Activated T-cell treated with anti-CD3 and anti-CD28 coated beads, Interleukin-2, amount 50 U/mL, for 48 hours (primary cell): ENCODE measurements around the gene CHERP.
A peak's percentile ranks its signal among the peaks of the same experiment; 100 is the strongest.
"Not testable (repeated sequence)": the region's sequence is repeated elsewhere in the genome, so short reads cannot be mapped to it uniquely, and the experiment has no call there.

Source experiments
- DNase-seq, 2 experiments: peaks; one replicate each; pipeline ENCODE4 v3.0.0-alpha.2; 2020

The CHERP gene

DNA sequence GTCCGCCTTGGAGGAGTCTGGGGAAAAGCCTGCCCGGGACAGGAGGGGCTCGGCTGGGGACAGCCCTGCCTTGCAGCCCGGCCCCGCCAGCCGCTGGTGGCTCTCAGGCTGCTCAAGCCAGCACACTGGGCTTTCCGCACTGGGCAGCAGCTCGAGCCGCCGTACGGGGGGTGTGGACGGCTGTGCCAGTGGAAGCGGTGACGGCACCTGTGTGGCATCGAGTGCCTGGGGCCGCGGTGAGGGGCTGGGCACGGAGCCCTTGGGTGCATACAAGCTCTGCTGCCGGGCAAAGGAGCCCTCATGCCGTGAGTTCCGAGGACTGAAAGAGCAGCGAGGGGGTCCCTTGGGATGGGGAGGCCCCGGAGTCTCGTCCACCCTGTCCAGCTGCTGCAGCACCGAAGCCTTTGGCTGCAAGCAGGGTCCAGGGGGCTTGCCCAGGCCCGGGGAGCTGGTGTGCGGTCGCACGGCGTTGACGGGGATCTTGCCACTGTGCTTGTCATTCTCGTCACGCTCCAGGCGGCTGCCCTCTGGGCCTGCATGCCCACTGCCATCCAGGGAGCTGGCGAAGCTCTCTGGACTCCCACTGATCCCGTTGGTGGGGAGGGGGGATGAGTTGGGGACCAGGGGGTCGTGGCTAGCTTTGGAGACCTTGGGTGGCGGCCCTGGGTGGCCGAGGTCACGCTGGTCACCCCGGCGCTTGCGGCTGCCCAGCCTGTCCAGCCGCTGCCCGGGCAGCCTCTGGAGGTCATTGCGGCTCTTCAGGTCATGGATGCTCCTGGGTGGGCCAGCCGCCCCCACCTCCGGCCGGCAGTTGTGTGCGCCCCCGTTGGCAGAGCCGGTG, 34.7 kb upstream of the CHERP start:
- DNase-seq, result no peak

DNA sequence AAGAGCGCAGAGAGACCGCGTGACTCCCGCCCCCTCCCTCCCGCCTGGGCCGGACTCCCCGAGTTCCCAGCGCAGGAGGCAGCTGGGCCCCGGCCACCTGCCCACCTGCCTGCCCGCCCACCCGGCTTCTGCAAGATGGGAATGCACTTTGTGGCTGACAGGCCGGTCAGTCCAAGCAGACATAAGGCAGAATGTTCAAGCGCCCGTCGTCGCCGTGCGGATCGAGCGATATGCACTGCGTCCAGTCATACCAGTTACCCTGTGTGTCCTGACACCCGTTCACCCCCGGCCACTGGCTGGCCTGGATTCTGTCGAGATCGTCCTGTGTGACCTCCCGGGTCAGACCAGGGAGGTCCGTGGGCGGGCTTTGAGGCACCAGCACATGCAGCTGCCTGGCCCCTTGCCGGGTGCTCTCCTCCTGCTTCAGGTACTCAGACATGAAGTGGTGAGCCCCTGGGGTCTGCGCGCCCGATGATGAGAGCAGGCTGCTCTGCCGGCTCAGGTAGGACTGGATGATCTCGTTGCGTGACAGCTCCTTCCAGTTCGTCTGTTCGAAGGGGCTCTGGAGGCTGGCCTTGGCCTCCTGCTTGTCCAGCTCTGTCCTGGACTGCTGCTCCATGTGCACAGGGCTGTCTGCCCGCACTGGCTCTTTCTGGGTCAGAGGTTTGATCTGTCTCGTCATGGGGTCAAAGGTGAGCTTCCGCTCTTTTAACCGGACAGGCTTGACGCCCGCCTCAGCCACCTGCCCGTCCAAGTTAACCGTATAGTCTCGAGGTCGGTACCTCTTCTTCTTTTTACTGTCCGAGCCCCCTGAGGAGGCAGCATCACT, 33.8 kb upstream of the CHERP start:
- no peak for DNase-seq

DNA sequence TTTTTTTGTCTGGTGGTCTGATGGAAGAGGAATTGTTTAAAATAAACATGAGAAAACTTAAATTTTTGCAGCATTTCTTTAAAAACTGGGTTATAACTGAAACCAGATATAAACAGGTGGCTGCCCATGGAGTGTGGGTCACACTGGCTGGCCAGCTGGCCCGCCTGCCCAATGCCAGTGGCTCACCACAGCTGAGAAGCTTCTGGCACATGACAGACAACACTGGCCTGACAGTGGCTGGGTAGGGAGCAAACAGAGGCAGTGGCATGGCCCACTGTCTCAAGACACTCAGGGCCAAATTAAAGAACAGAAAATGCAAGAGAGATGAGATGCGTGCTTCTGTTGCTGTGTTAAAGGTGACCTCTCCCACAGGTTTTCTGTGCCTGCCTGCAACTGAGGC, 33.0 kb upstream of the CHERP start:
- DNase-seq, result no peak

DNA sequence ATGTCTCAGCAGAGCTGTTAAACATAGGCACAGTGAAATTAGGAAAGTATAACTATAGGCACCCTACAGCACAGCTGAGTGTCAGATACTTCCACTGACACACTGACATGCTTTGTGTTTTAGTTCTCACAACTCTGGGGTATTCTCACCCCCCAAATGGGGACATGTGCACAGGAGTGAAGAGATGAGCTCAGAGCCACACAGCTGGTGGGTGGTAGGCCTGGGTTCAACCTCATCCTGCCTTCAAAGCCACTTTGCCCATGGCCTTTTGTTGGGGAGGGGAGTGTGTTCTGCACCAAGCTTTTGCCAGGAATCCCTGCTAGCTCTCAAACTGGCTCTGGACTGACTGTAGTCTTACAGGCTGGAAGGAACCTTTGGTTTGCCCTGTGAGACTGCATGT, 31.7 kb upstream of the CHERP start:
- no peak for DNase-seq

DNA sequence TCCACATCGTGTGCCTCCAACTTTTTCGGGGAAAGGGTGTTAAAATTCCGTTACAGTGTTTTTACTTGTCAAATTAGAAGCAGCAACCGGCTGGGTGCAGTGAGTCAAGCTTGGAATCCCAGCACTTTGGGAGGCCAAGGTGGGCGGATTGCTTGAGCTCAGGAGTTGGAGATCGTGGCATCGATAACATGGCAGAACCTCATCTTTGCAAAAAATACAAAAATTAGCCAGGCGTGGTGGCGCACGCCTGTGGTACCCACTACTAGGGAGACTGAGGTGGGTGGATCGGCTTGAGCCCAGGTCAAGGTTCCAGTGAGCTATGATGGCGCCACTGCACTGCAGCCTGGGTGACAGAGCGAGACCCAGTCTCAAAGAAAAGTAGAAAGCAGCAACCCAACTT, 31.1 kb upstream of the CHERP start:
- no peak for DNase-seq

DNA sequence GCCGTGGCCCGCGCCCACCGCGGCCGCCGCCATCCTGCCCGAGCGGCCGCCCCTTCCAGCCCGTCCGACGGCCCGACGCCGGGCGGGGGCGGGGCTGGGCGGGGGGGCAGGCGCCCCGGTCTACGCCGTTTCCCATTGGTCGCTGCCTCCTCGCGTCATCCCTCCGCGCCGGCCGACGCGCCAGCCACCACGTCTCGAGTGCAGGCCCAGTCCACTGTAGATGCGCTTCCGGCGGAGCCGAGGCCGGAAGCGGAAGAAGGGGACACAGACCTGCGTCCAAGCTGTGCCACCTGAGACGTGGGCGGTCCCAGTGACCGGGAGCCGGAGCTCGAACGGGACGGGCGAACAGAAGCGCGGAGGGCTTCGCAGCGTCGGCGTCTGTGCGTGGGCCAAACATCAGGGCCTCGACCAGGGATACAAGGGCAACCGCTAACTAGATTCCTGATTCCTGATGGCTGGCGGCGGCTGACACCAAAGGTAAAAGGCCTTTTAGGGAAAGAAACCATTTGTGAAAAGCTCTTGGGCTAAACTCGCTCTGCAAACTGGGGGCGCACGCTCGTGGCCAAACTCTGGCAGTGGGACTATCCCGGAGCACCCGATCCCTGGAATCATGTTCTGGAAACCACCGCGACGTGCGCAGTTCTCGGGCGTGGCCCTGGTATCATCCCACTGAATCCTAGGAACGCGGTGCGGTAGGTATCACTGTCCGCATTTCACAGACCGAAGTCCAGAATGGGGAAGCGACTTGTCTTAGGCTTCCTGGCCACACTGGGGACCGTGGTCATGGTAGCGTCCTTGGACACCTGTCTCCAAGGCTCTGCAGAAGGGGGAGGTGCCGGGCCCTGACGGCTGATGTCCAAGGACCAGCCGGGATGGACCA, 30.3 kb upstream of the CHERP start, which contains the start of gene SLC35E1:
Gene SLC35E1 (minus strand): TSS at position 84 of the 880 bp plus-strand sequence. CDS start 51 bp downstream, at position 33.
- peak; percentile 93 to 95 for DNase-seq

DNA sequence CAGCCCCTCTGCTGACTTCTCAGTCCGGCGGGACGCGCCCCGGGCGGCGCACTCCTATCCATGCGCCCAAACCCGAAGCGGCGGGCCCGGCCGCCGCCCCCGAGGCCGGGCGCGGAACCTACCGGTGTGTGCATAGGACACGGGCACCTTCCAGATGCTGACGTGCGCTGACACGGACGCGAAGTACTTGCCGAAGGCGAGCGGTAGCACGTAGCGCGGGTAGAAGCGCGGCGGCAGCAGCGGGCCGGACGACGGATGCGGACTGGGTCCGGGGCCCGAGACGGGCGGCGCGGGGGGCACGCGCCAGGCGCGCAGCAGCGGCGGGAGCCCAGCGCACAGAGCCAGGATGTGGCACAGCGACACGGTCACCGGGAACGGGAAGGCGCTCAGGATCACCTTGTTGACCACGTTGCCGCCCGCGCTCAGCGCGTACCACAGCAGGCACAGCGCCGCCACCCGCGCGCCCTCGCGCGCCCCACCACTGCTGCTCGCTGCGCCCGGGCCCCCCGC, 29.6 kb upstream of the CHERP start:
- DNase-seq, result peak in 1 of 2 experiments; percentile 55

DNA sequence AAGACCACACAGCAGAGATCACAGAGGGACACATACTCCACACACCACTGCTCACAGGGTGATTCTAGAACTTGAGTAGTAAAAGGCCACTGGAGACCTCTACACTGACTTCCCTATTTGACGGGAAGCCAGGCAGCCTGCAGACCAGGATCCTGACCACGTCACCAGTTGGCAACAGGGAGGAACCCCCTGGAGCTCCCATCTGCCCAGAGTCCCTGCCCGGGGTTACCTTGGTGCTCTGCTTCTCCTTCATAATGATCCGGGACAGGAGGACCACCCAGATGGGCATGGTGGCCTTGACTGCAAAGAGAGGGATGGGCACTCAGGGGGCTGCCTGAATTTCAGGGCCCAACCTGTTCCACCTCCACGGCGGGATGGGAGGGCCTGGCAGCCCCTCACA, 29.0 kb upstream of the CHERP start:
- no peak for DNase-seq

DNA sequence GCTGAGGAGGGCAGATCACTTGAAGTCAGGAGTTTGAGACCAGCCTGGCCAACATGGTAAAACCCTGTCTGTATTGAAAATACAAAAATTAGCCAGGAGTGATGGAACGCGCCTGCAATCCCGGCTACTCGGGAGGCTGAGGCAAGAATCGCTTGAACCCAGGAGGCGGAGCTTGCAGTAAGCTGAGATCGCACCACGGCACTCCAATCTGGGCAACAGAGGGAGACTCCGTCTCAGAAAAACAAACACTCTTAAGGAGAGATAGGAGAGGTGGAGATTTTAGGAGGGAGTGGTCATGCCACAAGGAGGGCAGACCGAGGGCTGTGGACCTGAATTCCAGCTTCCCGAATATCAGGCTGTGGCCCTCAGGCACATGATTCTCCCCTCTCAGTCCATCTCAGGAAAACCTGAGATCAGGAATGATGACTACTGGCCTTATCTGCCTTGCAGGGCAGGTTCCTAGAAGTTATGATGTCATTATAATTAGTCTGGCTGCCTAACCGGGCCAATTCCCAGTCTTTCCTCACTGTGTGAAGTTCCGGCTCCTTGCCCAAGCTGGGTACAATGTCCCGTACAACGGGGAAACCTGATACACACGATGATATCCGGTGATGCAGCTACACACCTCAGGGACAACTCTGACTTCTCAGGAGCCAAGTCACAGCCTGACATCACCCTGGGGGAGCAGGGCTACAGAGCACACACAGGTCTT, 27.5 kb upstream of the CHERP start:
- no peak for DNase-seq

DNA sequence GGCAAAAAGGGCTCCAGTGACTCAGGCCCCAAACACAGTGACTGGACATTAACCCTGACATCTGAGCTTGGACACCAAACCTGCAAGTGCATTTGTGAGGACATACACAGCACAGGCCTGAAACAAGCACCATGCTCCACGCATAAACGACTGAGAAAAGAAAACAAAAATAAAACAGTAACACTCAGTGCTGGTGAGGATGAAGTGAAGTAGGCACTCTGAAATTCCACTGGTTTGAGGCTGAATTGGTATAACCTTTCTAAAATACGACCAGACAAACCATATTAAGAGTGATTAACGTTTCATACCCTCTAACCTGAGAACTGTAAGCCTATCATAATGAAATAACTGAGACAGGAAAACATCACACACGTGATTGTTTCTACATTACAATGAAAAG, 24.5 kb upstream of the CHERP start:
- no peak for DNase-seq

DNA sequence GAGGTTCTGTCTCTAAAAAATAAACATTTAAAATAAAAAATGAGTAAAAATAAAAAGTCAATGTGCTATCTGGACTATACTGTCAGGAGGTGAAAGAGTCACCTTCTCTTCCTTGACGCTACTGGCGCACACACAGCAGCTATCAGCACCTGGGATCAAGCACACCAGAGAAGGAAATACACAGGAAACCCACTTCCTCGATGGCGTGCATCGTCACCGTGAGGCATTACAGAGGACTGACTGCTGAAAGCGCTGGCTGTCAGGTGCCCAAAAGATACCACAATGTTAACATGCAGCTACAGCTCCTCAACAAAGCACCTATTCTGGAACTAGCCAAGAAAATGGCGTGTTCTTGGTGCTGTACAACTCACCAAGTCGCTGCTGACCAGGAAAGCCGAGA, 23.9 kb upstream of the CHERP start:
- DNase-seq, result peak; percentile 65 to 70

DNA sequence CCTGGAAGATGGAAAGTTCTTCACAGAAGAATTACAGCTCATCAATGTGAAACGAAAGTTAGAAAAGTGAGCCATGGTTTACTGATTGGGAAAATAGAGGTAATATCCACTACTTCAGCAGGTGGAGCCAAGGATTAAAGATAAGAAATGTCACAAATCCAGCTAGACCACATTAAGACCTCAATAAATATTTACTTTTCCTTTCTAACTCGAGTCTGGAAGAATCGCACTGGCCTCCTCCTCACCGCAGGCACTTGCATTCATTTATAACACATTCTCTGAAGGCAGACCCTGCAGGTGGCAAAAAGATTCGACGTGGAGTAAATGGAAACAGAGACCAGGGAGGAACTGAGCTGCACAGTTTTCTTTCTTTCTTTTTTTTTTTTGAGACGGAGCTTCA, 22.6 kb upstream of the CHERP start:
- no peak for DNase-seq

DNA sequence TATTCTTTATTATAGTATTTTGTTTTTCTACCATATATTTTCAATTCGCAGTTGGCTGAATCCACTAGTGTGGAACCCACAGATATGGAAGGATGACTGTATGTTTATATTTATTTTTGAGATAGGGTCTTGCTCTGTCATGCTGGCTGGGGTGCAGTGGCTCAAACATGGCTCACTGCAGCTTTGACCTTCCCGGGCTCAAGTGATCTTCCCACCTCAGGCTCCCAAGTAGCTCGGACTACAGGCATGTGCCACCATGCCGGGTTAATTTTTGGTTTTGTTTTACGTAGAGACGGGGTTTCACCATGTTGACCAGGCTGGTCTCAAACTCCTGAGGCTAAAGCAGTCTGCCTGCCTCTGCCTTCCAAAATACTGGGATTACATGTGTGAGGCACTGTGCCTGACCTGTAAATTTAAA, 20.4 kb upstream of the CHERP start:
- DNase-seq, result no peak

DNA sequence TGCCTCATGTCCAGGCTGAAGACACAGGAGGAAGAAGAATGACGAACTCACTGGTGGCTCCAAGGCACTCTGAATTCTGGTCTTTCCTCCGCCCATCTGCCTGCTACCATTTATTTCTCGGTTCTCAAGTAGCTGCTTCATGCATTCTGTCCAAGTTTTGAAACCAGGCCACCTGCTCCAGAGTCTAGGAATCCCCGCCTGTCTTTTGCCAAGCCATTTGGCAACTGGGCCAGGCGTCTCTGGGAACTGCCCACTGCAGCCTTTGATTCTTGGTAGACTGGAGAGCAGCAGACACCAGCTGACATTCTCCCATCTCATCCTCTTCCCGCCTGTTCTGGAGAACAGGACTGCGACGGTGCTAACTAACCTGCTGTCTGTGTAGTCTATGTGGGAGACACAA, 19.1 kb upstream of the CHERP start:
- DNase-seq, result no peak

DNA sequence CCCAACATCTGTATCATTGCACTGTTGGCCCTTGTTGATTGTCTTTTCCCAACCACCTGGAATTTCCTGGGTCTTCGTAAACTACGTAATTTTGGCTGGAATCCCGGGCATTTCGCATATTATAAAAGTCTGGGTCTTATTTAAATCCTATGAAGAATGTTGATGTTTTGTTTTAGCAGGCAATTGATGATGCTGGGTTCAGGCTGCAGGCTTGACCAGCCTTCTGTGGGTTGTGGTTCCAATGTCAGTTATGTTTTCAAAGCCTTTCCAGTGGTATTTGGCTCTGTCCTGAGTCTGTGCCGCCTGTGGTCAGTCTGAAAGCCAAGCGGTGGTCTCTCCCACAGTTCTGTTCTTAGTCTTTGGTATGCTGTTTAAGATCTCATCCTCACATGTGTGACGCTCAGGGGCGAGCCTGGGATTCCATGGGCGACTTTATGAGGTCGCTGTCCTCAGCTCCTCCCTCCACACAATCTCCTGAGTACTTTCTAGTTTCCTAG, 17.6 kb upstream of the CHERP start:
- no peak for DNase-seq

DNA sequence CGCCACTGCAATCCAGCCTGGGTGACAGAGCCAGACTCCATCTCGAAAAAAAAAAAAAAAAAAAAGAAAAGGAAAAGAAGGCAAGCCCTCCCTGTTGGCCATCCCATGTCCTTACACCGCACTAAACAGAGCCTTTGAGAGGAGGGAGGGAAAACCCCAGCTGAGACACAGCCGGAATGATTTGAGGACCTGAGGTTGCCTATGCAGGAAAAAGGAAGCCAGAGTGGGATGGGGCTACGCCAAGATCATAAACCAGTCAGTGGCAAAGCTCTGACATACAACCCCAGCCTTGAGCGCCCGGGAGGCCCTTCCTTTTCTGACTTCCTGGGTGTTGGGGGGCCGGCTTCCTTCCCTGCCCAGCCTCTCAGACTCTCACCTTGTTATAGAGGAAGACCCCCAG, 12.5 kb upstream of the CHERP start:
- no peak for DNase-seq

DNA sequence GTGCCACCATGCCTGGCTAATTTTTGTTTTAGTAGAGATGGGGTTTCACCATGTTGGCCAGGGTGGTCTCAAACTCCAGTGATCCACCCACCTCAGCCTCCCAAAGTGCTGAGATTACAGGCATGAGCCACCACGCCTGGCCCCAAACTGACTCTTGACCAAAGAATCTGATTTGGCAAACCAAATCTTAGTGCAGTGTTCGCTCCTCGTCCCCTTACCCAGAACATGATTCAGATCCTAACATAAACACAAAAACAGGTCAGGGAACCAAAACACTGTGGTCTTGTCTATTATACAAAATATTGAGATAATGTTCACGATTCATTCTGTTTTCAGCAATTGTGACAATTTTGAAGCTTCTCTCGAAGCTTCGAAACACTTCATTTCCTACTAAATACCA, 9.7 kb upstream of the CHERP start:
- not testable (repeated sequence) for DNase-seq

DNA sequence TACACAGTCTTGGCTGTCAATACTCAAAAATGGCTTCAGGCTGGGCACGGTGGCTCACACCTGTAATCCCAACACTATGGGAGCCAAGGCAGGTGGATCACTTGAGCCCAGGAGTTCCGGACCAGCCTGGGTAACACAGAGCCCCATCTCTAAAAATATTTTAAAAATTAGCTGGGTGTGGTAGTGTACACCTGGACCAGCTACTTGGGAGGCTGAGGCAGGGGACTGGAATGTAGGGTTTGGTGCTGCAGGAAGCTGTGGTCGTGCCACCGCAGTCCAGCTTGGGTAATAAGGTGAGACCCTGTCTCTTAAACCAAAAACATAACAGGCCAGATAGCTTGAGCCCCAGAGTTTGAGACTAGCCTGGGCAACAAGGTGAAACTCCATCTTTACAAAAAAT, 6.7 kb upstream of the CHERP start:
- DNase-seq, result no peak

DNA sequence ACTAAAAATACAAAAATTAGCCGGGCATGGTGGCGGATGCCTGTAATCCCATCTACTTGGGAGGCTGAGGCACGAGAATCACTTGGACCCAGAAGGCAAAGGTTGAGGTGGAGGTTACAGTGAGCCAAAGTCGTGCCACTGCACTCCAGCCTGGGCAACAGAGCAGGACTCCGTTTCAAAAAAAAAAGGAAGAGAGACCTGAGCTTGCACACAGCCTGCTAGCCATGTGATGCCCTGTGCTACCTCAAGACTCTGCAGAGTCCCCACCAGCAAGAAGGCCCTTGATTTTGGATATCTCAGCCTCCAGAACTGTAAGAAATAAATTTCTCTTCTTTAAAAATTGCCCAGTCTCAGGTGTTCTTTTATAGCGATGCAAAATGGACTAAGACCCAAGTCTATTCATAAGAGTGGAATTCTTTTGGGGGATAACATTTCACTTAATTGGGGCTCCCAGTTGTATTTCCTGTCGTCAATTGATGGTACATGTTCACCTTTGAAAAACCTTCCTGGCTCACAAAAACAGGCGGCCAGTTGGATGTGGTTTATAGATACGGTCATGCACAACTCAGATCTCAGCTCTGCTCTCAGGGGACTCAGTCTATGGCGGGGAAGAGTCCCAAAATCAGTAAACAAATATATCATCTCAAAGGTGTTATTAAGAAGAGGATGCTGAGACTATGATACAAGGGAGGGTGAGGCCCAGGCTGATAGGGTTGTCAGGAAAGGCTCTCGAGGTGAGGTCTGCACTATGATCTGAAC, 2.4 kb upstream of the CHERP start:
- DNase-seq, result no peak

DNA sequence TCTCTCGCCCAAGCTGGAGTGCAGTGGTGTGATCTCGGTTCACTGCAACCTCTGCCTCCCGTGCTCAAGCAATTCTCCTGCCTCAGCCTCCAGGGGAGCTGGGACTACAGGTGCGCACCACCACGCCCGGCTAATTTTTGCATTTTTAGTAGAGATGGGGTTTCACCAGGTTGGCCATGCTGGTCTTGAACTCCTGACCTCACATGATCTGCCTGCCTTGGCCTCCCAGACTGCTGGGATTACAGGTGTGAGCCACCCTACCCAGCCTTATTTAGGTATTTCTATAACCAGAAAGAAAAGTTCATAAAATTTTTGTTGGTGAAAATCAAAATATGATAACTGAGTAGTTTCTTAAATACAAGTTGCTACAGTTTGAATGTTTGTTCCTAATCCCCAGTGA, 1.5 kb upstream of the CHERP start:
- DNase-seq, result not testable (repeated sequence)

DNA sequence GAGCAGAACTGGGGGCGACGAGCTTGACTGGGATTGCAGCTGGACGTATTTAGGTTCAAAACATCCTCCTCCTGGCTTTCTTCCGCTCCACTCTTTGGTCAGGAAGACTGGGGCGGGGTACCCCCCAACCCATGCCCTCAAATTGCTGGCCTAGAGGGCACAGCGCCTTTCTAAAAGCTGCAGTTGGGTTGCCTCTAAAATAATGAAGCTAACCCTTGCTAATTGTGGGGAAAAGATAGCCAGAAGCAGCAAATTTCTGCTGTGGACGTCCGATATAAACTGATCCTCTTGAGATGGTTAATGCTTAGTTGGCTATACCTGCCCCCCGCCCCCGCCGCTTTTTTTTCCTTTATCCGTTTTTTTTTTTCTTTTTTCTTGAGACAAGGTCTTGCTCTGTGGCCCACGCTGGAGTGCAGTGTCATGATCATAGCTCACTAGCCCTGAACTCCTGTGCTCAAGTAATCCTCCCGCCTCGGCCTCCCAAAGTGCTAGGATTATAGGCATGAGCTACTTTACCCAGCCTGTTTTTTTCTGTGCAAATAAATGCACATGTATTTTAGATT, 754 bp upstream of the CHERP start:
- DNase-seq, result no peak
